ENCODE measurements around the gene NOTUM. TPM values are rescaled to one million over a fixed set of nuclear protein-coding genes. Genes with fewer than 3 reads are reported as not detected.

The NOTUM gene
- total and polyA plus RNA-seq, 10 of the 15 experiments (the other 5 are each of a cell fraction or from before 2014, with no cell fraction given): 0.04 to 0.13 TPM; not detected in 8

GRCh38 chr17:81967533-81968395 is 6.8 kb upstream of the NOTUM start (continued):
- no peak for TF ChIP-seq CEBPZ (IDR thresholded peaks at IDR 0.05; ENCODE audit: low read depth, low read length)
- TF ChIP-seq E4F1 (IDR thresholded peaks at IDR 0.05; ENCODE audit: borderline replicate concordance, partially characterized antibody): no peak
- no peak for TF ChIP-seq CHD4 (IDR thresholded peaks at IDR 0.05)
- no peak for TF ChIP-seq ZBTB33 (IDR thresholded peaks at IDR 0.05)
- no peak; the same call in 1 of the 2 replicates for TF ChIP-seq NBN (IDR thresholded peaks at IDR 0.05)
- TF ChIP-seq POLR2AphosphoS5 (IDR thresholded peaks at IDR 0.05; ENCODE audit: low read length): no peak
- TF ChIP-seq ZNF592 (IDR thresholded peaks at IDR 0.05): no peak
- TF ChIP-seq IRF3 (IDR thresholded peaks at IDR 0.05): no peak
- TF ChIP-seq TAF1 (IDR thresholded peaks at IDR 0.05; ENCODE audit: borderline replicate concordance, low read depth, low read length): no peak
- TF ChIP-seq YBX1 (IDR thresholded peaks at IDR 0.05): no peak
- no peak for TF ChIP-seq TBL1XR1 (IDR thresholded peaks at IDR 0.05; ENCODE audit: low read depth, low read length)
- no peak for TF ChIP-seq TARDBP (IDR thresholded peaks at IDR 0.05; ENCODE audit: borderline replicate concordance)
- 0 out of 2 replicates have a peak, but pooled peaks have one; percentile 22 for TF ChIP-seq MXI1 (IDR thresholded peaks at IDR 0.05; ENCODE audit: low read depth, low read length)
